ENCODE measurements around the gene RGS7BP.

The RGS7BP gene

DNA sequence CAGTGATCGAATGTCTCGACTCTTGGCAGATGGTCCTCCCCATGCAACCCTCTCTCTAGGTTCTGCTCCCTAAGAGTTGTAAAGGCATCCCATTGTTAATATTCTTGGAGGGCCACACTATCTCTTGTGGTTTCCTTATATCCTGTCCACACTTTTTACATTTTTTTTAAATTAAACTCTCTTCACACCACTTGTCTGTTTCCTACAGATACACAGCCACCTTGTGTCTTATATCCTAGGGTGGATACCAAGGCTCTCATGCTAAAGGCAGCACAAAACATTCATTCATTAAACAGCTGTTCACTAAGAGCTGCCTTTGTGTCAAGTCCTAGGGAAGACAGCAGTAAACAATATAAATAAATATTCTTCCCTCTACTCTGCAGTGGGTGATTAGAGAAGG, 124.0 kb downstream of the RGS7BP start:
- DNase-seq: no peak

DNA sequence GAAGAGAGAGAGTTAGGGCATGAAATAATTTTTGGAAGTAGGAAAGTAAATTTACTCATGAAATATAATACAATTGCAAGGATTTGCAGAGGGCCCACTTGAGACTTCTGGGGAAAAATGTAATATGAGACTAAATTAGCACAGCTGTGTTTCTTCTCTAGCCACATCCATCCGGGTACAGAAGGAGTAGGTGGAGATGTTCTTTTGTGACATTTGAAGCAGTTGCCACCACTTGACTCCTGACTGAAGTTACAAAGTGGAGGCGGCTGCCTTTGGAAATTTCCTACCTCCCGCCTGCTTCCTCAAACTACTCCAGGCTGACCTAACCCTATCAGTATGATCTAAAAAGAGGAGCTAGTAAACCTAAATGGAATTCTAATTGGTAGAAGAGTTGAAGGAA, 126.4 kb downstream of the RGS7BP start:
- DNase-seq: peak in 5 of 58 donors; percentile 3 to 36 (median 9)

DNA sequence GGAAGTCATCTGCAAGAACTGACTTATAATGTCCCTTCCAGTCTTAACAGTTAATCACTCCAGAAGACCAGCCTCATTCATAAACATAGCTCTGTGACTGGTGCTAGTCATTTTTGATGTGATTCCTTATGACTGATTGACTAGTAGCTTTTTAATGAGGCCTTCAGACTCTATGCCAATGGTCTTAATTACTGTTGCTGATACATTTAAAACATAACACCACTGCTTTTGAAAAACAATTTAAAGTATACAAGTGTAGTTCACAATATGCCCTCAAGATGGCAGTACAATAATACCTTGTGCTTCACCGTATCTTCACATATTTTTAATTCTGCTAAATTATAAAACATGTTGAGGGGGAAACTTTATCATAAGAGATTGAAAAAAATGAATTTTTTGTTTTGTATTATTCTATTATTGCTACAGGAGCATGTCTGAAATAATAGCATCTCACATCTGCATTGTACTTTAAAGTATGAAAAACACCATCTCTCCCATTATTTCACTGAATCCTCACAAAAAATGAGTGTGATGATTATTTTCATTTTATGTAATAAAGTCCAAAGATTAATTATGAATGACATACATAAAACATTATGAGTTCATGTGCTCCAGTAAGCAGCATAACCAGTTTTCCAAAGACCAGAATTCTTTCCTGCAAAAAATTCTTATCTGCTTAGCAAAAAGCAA, 129.3 kb downstream of the RGS7BP start:
- DNase-seq: no peak

DNA sequence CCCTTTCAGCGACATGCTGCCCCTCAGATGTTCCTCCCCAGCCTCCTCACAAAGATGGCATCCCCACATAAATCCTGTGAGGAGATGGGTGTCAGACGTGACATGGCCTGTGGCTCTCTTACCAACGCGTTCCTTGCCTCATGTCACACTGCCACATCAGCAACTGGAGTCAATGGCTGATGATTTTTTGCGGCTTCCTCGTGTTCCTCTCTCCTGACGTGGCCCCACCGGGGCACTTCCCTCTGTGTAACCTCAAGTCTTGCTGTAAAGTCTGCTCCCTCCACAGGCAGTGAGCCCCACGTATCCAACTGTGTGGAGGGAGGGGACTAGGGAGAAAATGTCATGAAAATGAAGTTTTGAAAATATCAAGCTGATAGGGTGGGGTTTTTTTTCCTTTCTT, 131.3 kb downstream of the RGS7BP start:
- DNase-seq: no peak

DNA sequence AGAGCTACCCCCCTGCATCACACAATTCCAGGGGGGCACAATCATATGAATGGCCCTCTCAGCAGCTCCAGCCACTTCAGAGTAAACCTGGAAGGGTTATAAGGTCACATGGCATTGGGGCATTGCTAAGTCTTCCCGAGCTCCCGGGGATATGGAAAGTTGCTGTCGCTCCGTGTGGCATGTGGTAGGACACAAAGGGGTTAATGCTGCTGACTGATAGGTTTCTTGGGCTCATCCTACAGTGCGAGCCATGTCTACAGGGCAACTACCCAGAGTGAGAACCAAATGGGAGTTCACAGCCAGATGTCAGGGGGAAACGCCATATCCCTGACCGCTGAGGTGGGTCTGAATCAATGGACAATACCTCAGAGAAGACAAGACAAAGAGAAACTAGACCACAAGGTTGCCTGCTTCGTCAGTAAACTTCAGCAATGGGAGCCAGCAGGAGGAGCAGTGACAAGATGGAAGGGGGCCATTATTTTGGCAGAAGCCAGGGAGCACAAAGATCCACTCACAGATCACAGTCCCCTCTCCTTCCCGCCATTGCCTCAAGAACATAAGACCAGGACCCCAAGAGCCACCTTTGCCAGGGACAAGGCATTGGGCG, 132.1 kb downstream of the RGS7BP start:
- DNase-seq: no peak

DNA sequence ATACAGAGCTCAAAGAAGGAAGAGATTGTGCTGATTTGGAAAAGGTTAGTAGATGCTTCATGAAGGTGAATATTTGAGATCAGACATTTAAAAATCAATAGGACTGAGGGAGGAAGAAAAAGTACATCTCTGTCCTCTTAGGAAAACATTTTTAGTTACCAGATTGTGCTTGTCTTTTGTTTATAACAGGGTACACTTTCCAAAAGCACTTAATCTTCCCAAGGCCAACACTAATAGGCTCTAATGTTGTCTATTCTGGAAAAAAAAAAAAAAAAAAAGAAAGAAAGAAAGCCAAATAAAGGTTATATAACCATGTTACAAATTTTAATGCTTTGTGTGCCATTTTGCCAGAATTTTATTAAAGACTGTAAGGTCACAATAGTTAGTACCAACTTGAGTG, 139.0 kb downstream of the RGS7BP start:
- no peak for DNase-seq

DNA sequence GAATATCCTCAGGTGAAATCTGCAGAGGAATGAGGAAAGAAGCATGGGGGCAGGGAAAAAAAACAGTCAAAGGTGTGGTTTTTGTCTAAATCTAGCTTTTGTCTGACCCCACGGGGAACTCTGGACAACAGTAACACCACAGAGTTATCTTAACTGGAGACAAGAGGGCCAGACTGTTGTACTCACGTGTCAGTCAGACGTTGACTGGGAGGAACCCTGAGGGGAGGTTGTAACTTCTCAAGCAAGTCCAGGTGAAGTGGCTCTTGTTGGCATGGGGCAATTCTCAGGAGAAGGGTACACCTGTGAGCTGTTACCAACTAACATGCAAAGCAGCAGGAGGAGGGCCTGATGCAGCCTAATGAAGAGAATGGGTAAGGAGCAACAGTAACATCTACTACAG, 140.4 kb downstream of the RGS7BP start:
- no peak for DNase-seq

DNA sequence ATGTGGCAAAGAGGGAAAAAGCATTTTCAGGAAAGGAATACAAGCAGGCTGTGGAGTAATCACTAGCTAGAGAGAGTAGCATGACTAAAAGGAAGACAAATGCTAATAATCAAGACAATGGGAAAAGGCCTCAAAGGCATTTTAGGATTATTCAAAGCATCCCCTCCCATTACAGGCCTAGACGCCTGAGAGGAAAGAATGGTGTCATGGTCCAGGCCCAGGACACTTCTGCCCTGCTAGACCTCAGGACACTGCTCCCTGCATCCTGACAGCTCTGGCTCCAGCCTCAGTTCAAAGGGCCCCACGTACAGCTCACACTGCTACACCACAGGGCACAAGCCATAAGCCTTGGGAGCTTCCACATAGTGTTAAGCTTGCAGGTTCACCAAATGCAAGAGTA, 143.7 kb downstream of the RGS7BP start:
- DNase-seq: no peak

DNA sequence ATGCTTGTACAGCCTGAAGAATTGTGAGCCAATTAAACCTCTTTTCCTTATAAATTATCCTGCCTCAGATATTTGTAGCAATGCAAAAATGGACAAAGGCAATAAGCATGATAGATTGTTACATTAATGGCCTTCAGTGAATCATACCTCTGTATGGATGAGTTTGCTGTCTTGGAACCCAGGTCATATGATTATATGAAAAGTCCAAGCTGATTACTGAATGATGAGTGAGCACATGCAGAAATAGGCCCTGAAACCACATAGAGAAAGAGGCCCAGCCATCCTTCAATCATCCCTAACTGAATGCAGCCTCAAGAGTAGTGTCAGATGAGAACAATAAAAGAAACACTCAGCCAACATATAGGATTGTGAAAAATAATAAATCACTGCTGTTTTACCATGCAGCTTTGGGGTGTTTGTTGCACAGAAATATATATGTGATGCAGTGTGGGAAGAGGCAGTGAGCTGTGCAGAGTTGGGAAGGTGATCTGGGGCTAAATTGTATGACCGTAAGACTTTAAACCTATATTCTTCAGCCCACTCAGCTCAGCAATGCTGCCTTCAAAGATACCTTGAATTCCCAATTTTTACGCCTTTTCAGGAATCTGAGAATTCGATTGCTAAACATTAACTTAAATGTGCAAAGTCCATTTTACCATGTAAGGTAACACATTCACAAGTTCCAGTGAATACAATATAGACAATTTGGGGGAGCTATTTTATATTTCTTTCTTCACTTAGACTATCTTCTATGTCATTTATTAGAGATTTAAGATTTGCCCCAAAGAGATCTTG, 148.1 kb downstream of the RGS7BP start:
- no peak for DNase-seq

DNA sequence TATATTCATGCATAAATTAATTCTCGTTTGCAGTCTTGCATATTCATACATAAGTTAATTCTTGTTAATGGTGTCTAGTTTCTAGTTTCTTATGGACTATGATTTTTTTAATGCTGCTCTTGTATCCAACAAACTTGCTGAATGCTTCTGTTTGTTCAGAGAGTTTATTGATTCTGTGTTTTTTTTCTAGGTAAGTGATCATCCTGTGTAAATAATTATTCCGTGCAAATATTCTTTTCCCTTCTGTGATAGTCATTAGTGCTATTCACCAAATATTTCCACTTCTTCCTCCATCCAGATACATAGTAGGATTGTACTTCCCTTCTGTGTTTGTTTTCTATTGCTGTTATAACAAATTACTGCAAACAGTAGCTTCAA, 148.7 kb downstream of the RGS7BP start:
- DNase-seq: no peak

DNA sequence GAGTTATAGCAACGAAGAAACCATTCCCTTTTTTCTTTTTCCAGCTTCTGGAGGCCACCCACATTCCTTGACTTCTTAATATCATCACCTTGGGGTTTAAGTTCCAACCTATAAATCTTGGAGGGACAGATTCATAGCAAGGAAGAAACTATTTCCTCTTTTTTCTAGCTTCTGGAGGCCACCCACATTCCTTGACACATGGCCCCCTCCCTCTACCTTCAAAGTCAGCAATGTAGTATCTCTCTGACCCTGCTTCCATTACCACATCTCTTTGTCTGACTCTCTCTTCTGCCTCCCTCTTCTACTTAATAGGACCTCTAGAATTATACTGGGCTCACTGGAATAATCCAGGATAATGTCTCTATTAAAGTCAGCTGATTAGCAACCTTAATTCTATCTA, 149.8 kb downstream of the RGS7BP start:
- no peak for DNase-seq

DNA sequence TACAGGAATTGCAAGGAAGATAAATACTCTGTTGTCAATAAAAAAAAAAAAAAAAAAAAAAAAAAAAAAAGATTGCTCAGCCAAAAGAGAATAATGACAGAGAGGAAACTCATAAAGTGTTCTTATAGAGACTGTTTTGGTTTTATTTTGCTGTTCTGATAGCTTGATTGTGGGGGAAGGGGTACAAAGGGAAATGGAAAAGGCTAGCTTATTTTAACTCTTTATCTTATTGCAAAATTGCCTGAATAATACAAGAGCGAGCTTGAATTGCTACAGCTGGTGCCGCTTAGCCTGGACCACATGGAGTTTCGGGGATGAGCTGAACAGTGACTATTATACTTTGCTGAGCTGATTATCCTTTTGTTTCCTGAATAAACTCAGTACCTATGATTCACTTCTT, 153.5 kb downstream of the RGS7BP start:
- DNase-seq: no peak
